ENCODE measurements around the gene FBXO5. TPM values are rescaled to one million over a fixed set of nuclear protein-coding genes. Genes with fewer than 3 reads are reported as not detected.
"Not testable (repeated sequence)": the region's sequence is repeated elsewhere in the genome, so short reads cannot be mapped to it uniquely, and the experiment has no call there.

The FBXO5 gene
- polyA plus RNA-seq, 1 experiment, result 4.8 TPM

DNA sequence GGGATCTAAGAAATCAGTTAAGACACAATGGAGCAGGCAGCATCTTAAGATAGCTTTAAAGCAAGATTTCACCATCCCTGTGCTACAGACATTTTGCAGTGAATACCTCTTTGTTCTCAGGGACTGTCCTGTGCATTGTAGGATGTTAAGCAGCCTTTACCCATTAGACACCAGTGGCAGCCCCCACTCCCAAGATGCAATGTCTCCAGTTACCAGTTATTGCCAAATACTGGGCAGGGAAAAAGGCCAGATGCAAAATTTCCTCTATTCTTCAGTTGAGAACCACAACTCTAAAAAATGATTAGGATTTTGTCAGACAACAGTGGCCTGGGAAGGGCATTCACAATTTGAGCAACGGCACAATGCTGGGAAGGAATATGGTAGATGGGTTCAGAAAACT lies 6.1 kb downstream of the FBXO5 start:
- Histone ChIP-seq H3K4me3 (ENCODE audit: low read depth, low read length) (no peak overlapping the region), H3K27me3 (ENCODE audit: control insufficient read depth, insufficient read depth, low read length) (no peaks in the 10 kb centered on the region), H3K36me3 (ENCODE audit: control insufficient read depth, insufficient read depth, low read length) (no peaks in the 10 kb centered on the region)
- ChIA-PET POLR2A (no interaction called here), CTCF (interaction anchor here (0.6 kb wide), 1 partner anchor 149 kb away, joined by 3 read pairs; no protein-coding TSS in a partner anchor)
- DNase-seq (ENCODE audit: low read depth), result no peak
- TF ChIP-seq, protein P1, sequence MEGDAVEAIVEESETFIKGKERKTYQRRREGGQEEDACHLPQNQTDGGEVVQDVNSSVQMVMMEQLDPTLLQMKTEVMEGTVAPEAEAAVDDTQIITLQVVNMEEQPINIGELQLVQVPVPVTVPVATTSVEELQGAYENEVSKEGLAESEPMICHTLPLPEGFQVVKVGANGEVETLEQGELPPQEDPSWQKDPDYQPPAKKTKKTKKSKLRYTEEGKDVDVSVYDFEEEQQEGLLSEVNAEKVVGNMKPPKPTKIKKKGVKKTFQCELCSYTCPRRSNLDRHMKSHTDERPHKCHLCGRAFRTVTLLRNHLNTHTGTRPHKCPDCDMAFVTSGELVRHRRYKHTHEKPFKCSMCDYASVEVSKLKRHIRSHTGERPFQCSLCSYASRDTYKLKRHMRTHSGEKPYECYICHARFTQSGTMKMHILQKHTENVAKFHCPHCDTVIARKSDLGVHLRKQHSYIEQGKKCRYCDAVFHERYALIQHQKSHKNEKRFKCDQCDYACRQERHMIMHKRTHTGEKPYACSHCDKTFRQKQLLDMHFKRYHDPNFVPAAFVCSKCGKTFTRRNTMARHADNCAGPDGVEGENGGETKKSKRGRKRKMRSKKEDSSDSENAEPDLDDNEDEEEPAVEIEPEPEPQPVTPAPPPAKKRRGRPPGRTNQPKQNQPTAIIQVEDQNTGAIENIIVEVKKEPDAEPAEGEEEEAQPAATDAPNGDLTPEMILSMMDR (IDR thresholded peaks at IDR 0.05; ENCODE audit: insufficient read depth, low read depth, low read length), result no peak

DNA sequence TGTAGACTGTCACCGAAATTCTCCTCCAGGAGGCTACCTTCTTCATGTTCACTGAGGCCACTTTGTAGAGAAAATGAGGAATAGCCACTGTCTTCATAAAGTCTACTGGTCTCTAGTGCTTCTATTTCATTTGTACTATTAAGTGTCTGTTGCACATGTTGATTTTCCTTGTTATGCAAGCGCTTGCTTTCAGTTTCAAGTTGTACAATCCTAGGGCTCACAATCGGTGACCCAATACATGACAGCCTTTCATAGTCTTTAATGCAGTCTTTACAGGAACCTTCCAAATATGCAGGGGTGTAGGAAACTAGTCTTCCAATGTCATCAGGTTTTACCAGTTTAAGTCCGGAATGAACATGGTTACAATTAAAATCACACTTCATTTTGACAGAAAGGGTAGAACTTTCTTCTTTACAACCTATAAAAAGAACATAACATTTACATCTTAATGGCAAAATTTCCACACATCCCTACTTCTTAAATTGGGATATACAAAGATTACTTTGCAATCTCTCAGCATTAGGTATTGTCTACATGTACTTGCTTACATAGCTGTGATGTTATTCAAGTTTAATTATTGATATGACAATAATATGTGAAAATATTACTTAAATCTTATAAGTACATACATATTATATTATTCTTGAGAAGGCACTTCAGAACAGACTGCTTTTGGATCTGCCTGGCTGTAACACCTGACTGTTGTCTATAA lies 7.5 kb downstream of the FBXO5 start:
- POLR2A ChIA-PET, result no interaction called here
- CTCF ChIA-PET, result no interaction called here
- TF ChIP-seq, protein P1 (IDR thresholded peaks at IDR 0.05; ENCODE audit: insufficient read depth, low read depth, low read length), result no peak
- Histone ChIP-seq H3K36me3 (ENCODE audit: control insufficient read depth, insufficient read depth, low read length) (no peaks in the 10 kb centered on the region; the same call in 1 of the 2 replicates), H3K27me3 (ENCODE audit: control insufficient read depth, insufficient read depth, low read length) (no peaks in the 10 kb centered on the region), H3K4me3 (ENCODE audit: low read depth, low read length) (no peak overlapping the region)
- no peak for DNase-seq (ENCODE audit: low read depth)

DNA sequence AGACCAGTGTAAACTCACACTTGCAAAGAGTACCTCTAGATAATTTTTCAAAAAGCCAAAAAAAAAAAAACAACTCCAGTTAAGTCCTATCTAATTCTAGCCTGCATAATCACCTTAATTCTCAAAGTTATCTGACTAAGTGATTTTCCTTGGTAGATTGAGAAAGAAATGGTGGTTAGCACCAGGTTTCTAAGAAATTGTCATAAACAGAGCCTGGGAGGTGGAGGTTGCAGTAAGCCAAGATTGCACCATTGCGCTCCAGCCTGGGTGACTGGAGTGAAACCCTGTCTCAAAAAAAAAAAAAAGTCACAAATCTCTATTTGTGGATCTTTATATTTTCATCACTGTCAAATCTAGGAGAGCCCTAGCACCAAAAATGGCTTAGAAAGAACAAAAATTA lies 8.9 kb downstream of the FBXO5 start:
- POLR2A ChIA-PET, result no interaction called here

DNA sequence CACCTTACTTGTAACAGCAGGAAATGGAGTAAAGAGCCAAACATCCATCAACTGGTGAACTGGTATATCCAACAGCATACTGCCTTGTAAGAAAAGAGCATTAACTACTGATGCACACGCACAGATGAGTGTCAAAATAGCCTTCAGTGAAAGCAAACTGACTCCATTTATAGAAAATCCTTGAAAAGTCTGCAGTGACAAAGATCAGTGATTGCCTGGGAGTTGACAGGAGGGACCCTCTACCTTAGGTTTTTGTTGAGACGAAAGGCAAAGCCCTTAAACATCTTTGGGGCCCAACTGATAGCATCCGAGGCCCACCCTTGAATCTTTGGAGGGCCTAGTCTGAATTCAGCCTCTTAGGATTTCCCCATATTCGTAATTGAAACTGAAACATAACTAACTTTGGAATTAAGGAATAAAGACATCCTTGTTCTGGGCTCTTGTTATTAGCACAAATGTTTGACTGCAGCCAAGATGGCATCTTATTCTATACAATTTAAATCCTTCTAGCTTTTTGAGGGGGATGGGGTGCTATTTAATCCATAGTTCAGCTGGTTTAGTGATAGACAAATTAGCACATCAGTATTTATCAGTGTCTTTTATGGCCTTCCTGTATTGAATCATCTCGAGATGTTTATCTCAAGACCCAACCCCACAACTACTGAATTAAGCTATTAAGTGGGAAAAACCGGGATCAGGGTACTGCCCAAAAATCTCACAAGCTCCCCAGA lies 13.0 kb downstream of the FBXO5 start:
- ChIA-PET POLR2A (no interaction called here), CTCF (interaction anchor here (1.9 kb wide), 1 partner anchor 16 kb away, joined by 8 read pairs; no protein-coding TSS in a partner anchor)
- H3K27me3 ChIP-seq (ENCODE audit: control insufficient read depth, insufficient read depth, low read length), result no peaks in the 10 kb centered on the region
- TF ChIP-seq, protein P1 (IDR thresholded peaks at IDR 0.05; ENCODE audit: insufficient read depth, low read depth, low read length), result no peak
- no peak overlapping the region for H3K4me3 ChIP-seq (ENCODE audit: low read depth, low read length)
- DNase-seq (ENCODE audit: low read depth), result no peak
- no peaks in the 10 kb centered on the region; the same call in 1 of the 2 replicates for H3K36me3 ChIP-seq (ENCODE audit: control insufficient read depth, insufficient read depth, low read length)

More for the DNA sequence above, 8.9 kb downstream of the FBXO5 start:
- no peaks in the 10 kb centered on the region; the same call in 1 of the 2 replicates for H3K36me3 ChIP-seq (ENCODE audit: control insufficient read depth, insufficient read depth, low read length)
- CTCF ChIA-PET, result no interaction called here
- H3K4me3 ChIP-seq (ENCODE audit: low read depth, low read length), result no peak overlapping the region
- TF ChIP-seq, protein P1 (IDR thresholded peaks at IDR 0.05; ENCODE audit: insufficient read depth, low read depth, low read length), result no peak
- DNase-seq (ENCODE audit: low read depth), result no peak
- no peaks in the 10 kb centered on the region for H3K27me3 ChIP-seq (ENCODE audit: control insufficient read depth, insufficient read depth, low read length)

DNA sequence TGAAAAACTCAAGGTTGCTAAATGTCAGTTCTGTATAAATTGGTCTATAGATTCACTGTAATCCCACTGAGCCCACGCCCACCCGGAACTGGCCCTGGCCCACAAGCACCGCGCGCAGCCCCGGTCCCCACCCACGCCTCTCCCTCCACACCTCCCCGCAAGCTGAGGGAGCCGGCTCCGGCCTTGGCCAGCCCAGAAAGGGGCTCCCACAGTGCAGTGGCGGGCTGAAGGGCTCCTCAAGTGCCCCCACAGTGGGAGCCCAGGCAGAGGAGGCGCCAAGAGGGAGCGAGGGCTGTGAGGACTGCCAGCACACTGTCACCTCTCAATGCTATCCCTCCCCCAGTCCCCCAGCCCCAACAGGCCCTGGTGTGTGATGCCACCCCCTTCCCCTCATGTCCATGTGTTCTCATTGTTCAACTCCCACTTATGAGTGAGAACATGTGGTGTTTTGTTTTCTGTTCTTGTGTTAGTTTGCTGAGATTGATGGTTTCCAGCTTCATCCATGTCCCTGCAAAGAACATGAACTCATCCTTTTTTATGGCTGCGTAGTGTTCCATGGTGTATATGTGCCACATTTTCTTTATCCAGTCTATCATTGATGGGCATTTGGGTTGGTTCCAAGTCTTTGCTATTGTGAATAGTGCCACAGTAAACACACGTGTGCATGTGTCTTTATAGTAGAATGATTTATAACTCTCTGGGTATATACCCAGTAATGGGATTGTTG lies 16.5 kb downstream of the FBXO5 start:
- CTCF ChIA-PET, result interaction anchor here (1.6 kb wide), 1 partner anchor 11 kb away, joined by 3 read pairs; no protein-coding TSS in a partner anchor
- H3K4me3 ChIP-seq (ENCODE audit: low read depth, low read length); H3K36me3 ChIP-seq (ENCODE audit: control insufficient read depth, insufficient read depth, low read length); POLR2A ChIA-PET; H3K27me3 ChIP-seq (ENCODE audit: control insufficient read depth, insufficient read depth, low read length); DNase-seq (ENCODE audit: low read depth): not testable (repeated sequence)

All from BJ (cell line).